PC-3 (cell line): ENCODE measurements around the gene DCAF7.

Experiments used
- CTCF ChIP-seq: fragments of 300-600 bp; sonication (generic); conservative IDR thresholded peaks from 2 replicates; pipeline ENCODE4 v1.5.1; 2017; ENCODE audit warnings: antibody characterized with exemption, low read depth, mild to moderate bottlenecking, low read length
- EZH2 ChIP-seq: fragments of 300-600 bp; sonication (generic); IDR thresholded peaks from one replicate; pipeline ENCODE4 v1.6.1; 2017; ENCODE audit warnings: antibody characterized with exemption, mild to moderate bottlenecking, low read length; ENCODE audit not compliant: unreplicated experiment

- TF ChIP-seq CTCF (no peak), EZH2 (no peak)
These were observed 11.5 kb downstream of the DCAF7 start for GRCh38 chr17:63561819-63562218.
